ENCODE data around the gene ISY1. TPM values are rescaled to one million over a fixed set of nuclear protein-coding genes. Genes with fewer than 3 reads are reported as not detected.
A peak's percentile ranks its signal among the peaks of the same experiment; 100 is the strongest.

The ISY1 gene
- total and polyA plus RNA-seq, 2 of the 4 experiments (the other 2 are of a cell fraction): 28.5 to 31.5 TPM

DNA sequence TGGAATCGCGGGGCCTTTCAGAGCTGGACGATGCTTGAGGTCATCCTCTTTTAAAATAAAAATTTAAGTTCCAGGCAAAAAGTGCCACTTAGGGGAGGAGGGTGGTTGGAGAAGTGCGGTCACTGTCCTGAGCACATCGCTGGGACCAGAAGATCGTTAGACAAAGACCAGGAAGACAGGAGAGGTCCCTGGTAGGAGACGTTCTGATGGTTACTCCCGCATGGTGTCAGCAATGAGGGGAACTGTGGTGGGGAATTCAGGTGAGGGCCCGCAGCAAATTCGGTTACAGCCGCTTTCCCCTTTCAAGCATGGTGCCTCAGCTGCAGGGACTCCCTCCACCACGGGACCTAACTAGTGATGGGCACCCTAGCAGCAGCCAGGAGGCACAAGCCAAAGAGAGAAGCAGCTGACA, 1.0 kb upstream of the ISY1 start:
- Histone ChIP-seq H3K27ac (ENCODE audit: insufficient read depth, low read length) (peak overlapping the region; percentile 85), H3K56ac (ENCODE audit: extremely low read depth, insufficient read depth, low read length) (peak overlapping the region; percentile 89), H3K36me3 (ENCODE audit: control insufficient read depth, insufficient read depth, low read length) (peaks cover 13% of the 10 kb centered on the region), H3K79me1 (ENCODE audit: low read depth in 1 of 2, low read length in 2 of 2) (peaks cover 9 to 39% of the 10 kb centered on the region in 2 experiments), H3K14ac (replicated peaks; ENCODE audit: low read depth, low read length) (peak overlapping the region; percentile 80), H2BK15ac (ENCODE audit: low read depth, low read length) (no peak overlapping the region), H3K4me3 (ENCODE audit: insufficient read depth, low read depth, low read length) (peak overlapping the region; percentile 67), H2AK9ac (replicated peaks; ENCODE audit: low read depth, low read length, poor library complexity) (peak overlapping the region; percentile 75), H2AK5ac (ENCODE audit: low read depth, low read length) (peak overlapping the region; percentile 76), H3K27me3 (ENCODE audit: control insufficient read depth, insufficient read depth, low read length) (no peaks in the 10 kb centered on the region), H3K4me2 (ENCODE audit: low read depth, low read length) (peak overlapping the region; percentile 84), H2AFZ (replicated peaks; ENCODE audit: low read length, poor library complexity) (peak overlapping the region; percentile 99), H3K9me1 (ENCODE audit: insufficient read depth, low read length) (0 out of 2 replicates have a peak, but pooled peaks cover 4% of the 10 kb centered on the region), H3K9me3 (ENCODE audit: control insufficient read depth, insufficient read depth, low read length) (no peaks in the 10 kb centered on the region), H2BK5ac (ENCODE audit: low read depth, low read length, poor library complexity, severe bottlenecking) (peak overlapping the region; percentile 73), H4K20me1 (ENCODE audit: insufficient read depth, low read length) (no peaks in the 10 kb centered on the region), H4K8ac (ENCODE audit: low read depth in 2 of 2, low read length in 2 of 2) (peak overlapping the region; percentile 66 to 96), H3K4ac (ENCODE audit: low read depth, low read length) (peak overlapping the region; percentile 89), H3K23ac (ENCODE audit: low read depth, low read length) (peak overlapping the region; percentile 89), H3K9ac (ENCODE audit: low read depth, low read length) (peak overlapping the region; percentile 83), H3K4me1 (ENCODE audit: control insufficient read depth, insufficient read depth, low read length) (peaks cover 2% of the 10 kb centered on the region), H4K5ac (ENCODE audit: low read depth, low read length) (peak overlapping the region; percentile 77), H4K91ac (ENCODE audit: insufficient read depth, low read depth, low read length) (peak overlapping the region; percentile 90; the same call in 1 of the 2 replicates), H2BK20ac (ENCODE audit: low read depth, low read length) (no peak overlapping the region), H3K18ac (ENCODE audit: low read depth, low read length) (no peak overlapping the region), H2BK120ac (ENCODE audit: low read depth, low read length) (no peak overlapping the region; the same call in 1 of the 2 replicates)
- TF ChIP-seq, protein P1, sequence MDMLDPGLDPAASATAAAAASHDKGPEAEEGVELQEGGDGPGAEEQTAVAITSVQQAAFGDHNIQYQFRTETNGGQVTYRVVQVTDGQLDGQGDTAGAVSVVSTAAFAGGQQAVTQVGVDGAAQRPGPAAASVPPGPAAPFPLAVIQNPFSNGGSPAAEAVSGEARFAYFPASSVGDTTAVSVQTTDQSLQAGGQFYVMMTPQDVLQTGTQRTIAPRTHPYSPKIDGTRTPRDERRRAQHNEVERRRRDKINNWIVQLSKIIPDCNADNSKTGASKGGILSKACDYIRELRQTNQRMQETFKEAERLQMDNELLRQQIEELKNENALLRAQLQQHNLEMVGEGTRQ (IDR thresholded peaks at IDR 0.05; ENCODE audit: low read depth, low read length): no peak
- TF ChIP-seq MAFK (IDR thresholded peaks at IDR 0.05; ENCODE audit: low read depth, low read length) (no peak), SMC3 (IDR thresholded peaks at IDR 0.05; ENCODE audit: low read depth, low read length) (no peak), RCOR1 (IDR thresholded peaks at IDR 0.05; ENCODE audit: insufficient replicate concordance, low read length) (no peak)
- WGBS, 2 experiments (ENCODE audit: extremely low coverage in 2 of 2, insufficient read length in 1 of 2): no CpG with 5 or more reads among the region's 12 CpGs
- BruUV-seq (replicated peaks): no TSS peak
- in situ Hi-C loops (cut with MboI; ENCODE audit: low sequenced_read_pairs) (no loop called here), intact Hi-C loops (cut with micrococcal nuclease) (loop anchor here (1.0 kb wide), 3 partner anchors 83 to 192 kb away; partner anchors contain the start of gene COPG1), dilution Hi-C loops (cut with HindIII; ENCODE audit: low sequenced_read_pairs, unreplicated experiment) (no loop called here)
- ATAC-seq (ENCODE audit: low read depth) (peak; percentile 15), DNase-seq (peak; percentile 8)
- ChIA-PET CTCF (interaction anchor here (0.6 to 2.1 kb wide), 6 partner anchors 18 to 192 kb away, joined by 3 to 23 read pairs (median 4); no protein-coding TSS in a partner anchor), POLR2A (ENCODE audit: unreplicated experiment) (interaction anchor here (0.5 kb wide), 1 partner anchor 34 kb away, joined by 3 read pairs; no protein-coding TSS in a partner anchor)
